ENCODE measurements around the gene ABI2. TPM values are rescaled to one million over a fixed set of nuclear protein-coding genes. Genes with fewer than 3 reads are reported as not detected.

The ABI2 gene
- total and polyA plus RNA-seq, 2 of the 4 experiments (the other 2 are of a cell fraction) = 35.7 to 54.0 TPM

DNA sequence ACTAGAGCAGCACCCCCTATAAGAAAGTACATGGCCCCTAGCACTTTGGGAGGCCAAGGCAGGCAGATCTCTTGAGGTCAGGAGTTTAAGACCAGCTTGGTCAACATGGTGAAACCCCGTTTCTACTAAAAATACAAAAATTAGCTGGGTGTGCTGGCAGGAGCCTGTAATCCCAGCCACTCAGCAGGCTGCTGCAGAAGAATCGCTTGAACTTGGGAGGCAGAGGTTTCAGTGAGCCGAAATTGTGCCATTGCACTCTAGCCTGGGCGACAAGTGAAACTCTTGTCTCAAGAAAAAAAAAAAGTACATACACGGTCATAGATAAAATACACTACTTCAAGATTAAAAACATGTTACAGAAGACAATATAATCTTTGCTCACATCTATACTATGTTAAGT is 143.1 kb downstream of the ABI2 start:
- H2AK5ac ChIP-seq (ENCODE audit: low read depth, low read length) = no peak overlapping the region
- no peak overlapping the region for H2AFZ ChIP-seq (replicated peaks; ENCODE audit: low read length, poor library complexity)
- no peaks in the 10 kb centered on the region for H3K27me3 ChIP-seq (ENCODE audit: control insufficient read depth, insufficient read depth, low read length)
- no peak overlapping the region for H4K8ac ChIP-seq (ENCODE audit: low read depth in 2 of 2, low read length in 2 of 2)
- dilution Hi-C loops (cut with HindIII; ENCODE audit: low sequenced_read_pairs, unreplicated experiment) (no loop called here), in situ Hi-C loops (cut with MboI; ENCODE audit: low sequenced_read_pairs) (no loop called here), intact Hi-C loops (cut with micrococcal nuclease) (no loop called here)
- ChIA-PET CTCF (no interaction called here), POLR2A (ENCODE audit: unreplicated experiment) (no interaction called here)
- H2BK5ac ChIP-seq (ENCODE audit: low read depth, low read length, poor library complexity, severe bottlenecking) = no peak overlapping the region
- no peak overlapping the region for H3K9ac ChIP-seq (ENCODE audit: low read depth, low read length)
- H3K4me3 ChIP-seq (ENCODE audit: insufficient read depth, low read depth, low read length) = no peak overlapping the region
- H3K79me1 ChIP-seq (ENCODE audit: low read depth in 1 of 2, low read length in 2 of 2) = peaks cover 16 to 20% of the 10 kb centered on the region in 2 experiments; a peak in 3 of 4 replicates
- BruUV-seq (replicated peaks) = no TSS peak
- H3K4me1 ChIP-seq (ENCODE audit: control insufficient read depth, insufficient read depth, low read length) = no peaks in the 10 kb centered on the region
- WGBS, 2 experiments (ENCODE audit: extremely low coverage in 2 of 2, insufficient read length in 1 of 2) = 75% methylated on average over 1 of the region's 5 CpGs; no CpG with 5 or more reads in 1 of the 2 experiments
- TF ChIP-seq MAZ (IDR thresholded peaks at IDR 0.05; ENCODE audit: borderline replicate concordance, low read depth, low read length) (no peak), POLR2A (IDR thresholded peaks at IDR 0.05; ENCODE audit: low read depth, low read length) (no peak), RCOR1 (IDR thresholded peaks at IDR 0.05; ENCODE audit: insufficient replicate concordance, low read length) (no peak), FOS (IDR thresholded peaks at IDR 0.05; ENCODE audit: low read depth, low read length) (no peak), MAFK (IDR thresholded peaks at IDR 0.05; ENCODE audit: low read depth, low read length) (no peak), RFX5 (IDR thresholded peaks at IDR 0.05; ENCODE audit: low read depth, low read length) (no peak), CEBPB (IDR thresholded peaks at IDR 0.05; ENCODE audit: low read depth, low read length) (no peak), BHLHE40 (IDR thresholded peaks at IDR 0.05; ENCODE audit: low read depth, low read length) (no peak), NFE2L2 (IDR thresholded peaks at IDR 0.05; ENCODE audit: low read depth, low read length) (no peak), SMC3 (IDR thresholded peaks at IDR 0.05; ENCODE audit: low read depth, low read length) (no peak), RAD21 (IDR thresholded peaks at IDR 0.05; ENCODE audit: low read length) (no peak), USF2 (IDR thresholded peaks at IDR 0.05; ENCODE audit: low read depth, low read length) (no peak)
- TF ChIP-seq, protein P1, sequence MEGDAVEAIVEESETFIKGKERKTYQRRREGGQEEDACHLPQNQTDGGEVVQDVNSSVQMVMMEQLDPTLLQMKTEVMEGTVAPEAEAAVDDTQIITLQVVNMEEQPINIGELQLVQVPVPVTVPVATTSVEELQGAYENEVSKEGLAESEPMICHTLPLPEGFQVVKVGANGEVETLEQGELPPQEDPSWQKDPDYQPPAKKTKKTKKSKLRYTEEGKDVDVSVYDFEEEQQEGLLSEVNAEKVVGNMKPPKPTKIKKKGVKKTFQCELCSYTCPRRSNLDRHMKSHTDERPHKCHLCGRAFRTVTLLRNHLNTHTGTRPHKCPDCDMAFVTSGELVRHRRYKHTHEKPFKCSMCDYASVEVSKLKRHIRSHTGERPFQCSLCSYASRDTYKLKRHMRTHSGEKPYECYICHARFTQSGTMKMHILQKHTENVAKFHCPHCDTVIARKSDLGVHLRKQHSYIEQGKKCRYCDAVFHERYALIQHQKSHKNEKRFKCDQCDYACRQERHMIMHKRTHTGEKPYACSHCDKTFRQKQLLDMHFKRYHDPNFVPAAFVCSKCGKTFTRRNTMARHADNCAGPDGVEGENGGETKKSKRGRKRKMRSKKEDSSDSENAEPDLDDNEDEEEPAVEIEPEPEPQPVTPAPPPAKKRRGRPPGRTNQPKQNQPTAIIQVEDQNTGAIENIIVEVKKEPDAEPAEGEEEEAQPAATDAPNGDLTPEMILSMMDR (conservative IDR thresholded peaks at IDR 0.05; ENCODE audit: low read depth, low read length) = no peak
- H2BK15ac ChIP-seq (ENCODE audit: low read depth, low read length) = no peak overlapping the region
- no peak overlapping the region for H2AK9ac ChIP-seq (replicated peaks; ENCODE audit: low read depth, low read length, poor library complexity)
- H3K9me3 ChIP-seq (ENCODE audit: control insufficient read depth, insufficient read depth, low read length) = no peaks in the 10 kb centered on the region
- H3K27ac ChIP-seq (ENCODE audit: insufficient read depth, low read length) = no peak overlapping the region
- no peak for DNase-seq
- H2BK120ac ChIP-seq (ENCODE audit: low read depth, low read length) = no peak overlapping the region
- H3K56ac ChIP-seq (ENCODE audit: extremely low read depth, insufficient read depth, low read length) = no peak overlapping the region
- H3K18ac ChIP-seq (ENCODE audit: low read depth, low read length) = no peak overlapping the region
- H4K5ac ChIP-seq (ENCODE audit: low read depth, low read length) = no peak overlapping the region
- peaks cover 3% of the 10 kb centered on the region; the same call in 1 of the 2 replicates for H3K9me1 ChIP-seq (ENCODE audit: insufficient read depth, low read length)
- H3K23ac ChIP-seq (ENCODE audit: low read depth, low read length) = no peak overlapping the region
- no peak for ATAC-seq (ENCODE audit: low read depth)
- H4K91ac ChIP-seq (ENCODE audit: insufficient read depth, low read depth, low read length) = no peak overlapping the region
- no peak overlapping the region for H3K4me2 ChIP-seq (ENCODE audit: low read depth, low read length)
- 0 out of 2 replicates have a peak, but pooled peaks cover 1% of the 10 kb centered on the region for H3K36me3 ChIP-seq (ENCODE audit: control insufficient read depth, insufficient read depth, low read length)
- H3K14ac ChIP-seq (replicated peaks; ENCODE audit: low read depth, low read length) = no peak overlapping the region
- H4K20me1 ChIP-seq (ENCODE audit: insufficient read depth, low read length) = no peaks in the 10 kb centered on the region
- no peak overlapping the region for H3K4ac ChIP-seq (ENCODE audit: low read depth, low read length)
- no peak overlapping the region for H2BK20ac ChIP-seq (ENCODE audit: low read depth, low read length)
